Subcutaneous abdominal adipose tissue (tissue), 5 donors: ENCODE data around the gene SYT7.

Experiments
- H3K27ac ChIP-seq: one replicate; pipeline ENCODE4 v1.7.0; 2013; ENCODE audit warnings: low read depth, mild to moderate bottlenecking, inconsistent platforms, low read length, moderate library complexity
- H3K27me3 ChIP-seq, 5 donors: one replicate each; pipeline ENCODE4 v1.7.0; 2013; ENCODE audit warnings: low read length in 5 of 5, inconsistent platforms in 1 of 5; ENCODE audit not compliant: control insufficient read depth in 5 of 5, insufficient read depth in 4 of 5
- H3K36me3 ChIP-seq, 5 donors: one replicate each; pipeline ENCODE4 v1.7.0; 2013; ENCODE audit warnings: low read length in 5 of 5; ENCODE audit not compliant: control insufficient read depth in 5 of 5, insufficient read depth in 5 of 5
- H3K4me1 ChIP-seq, 5 donors: one replicate each; pipeline ENCODE4 v1.7.0; 2013; ENCODE audit warnings: low read length in 5 of 5, mild to moderate bottlenecking in 3 of 5, moderate library complexity in 1 of 5; ENCODE audit not compliant: control insufficient read depth in 5 of 5, insufficient read depth in 5 of 5
- H3K4me3 ChIP-seq, 5 donors: one replicate each; pipeline ENCODE4 v1.7.0; 2013; ENCODE audit warnings: low read length in 5 of 5, low read depth in 1 of 5
- H3K9ac ChIP-seq, 5 donors: one replicate each; pipeline ENCODE4 v1.7.0; 2013; ENCODE audit warnings: low read length in 5 of 5, mild to moderate bottlenecking in 4 of 5, moderate library complexity in 3 of 5
- H3K9me3 ChIP-seq, 5 donors: one replicate each; pipeline ENCODE4 v1.7.0; 2013; ENCODE audit warnings: low read length in 5 of 5; ENCODE audit not compliant: control insufficient read depth in 5 of 5
- donor health status: healthy.
- donor health status: healthy.
- donor health status: healthy.
- donor health status: healthy.
- donor health status: healthy.

The SYT7 gene

DNA sequence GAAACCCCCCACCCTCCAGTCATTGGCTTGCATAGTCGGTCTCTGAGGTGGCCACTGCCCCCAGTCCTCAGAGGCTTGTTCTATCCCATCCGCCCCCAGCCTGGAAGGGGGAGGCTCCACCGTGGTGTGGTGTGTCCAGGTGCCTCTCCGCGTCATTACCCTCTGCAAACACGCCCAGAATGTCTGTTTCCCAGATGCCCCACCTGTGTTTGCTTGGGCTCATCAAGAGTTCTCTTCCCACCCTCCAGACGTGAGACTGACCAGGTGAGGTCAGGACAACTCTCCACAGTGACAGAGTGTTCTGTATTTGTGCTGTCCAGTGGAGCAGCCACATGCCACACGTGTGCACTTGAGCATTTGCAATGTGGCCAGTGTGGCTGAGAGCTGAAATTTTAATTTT lies 47.5 kb downstream of the SYT7 start:
- no peaks in the 10 kb centered on the region for H3K9me3 ChIP-seq
- H3K4me3 ChIP-seq: no peak overlapping the region
- peaks cover 0 to 8% (median 4%) of the 10 kb centered on the region in 5 donors for H3K27me3 ChIP-seq
- no peak overlapping the region for H3K27ac ChIP-seq
- H3K9ac ChIP-seq: no peak overlapping the region
- no peaks in the 10 kb centered on the region for H3K36me3 ChIP-seq
- H3K4me1 ChIP-seq: peaks cover 2 to 33% (median 21%) of the 10 kb centered on the region in 5 donors

DNA sequence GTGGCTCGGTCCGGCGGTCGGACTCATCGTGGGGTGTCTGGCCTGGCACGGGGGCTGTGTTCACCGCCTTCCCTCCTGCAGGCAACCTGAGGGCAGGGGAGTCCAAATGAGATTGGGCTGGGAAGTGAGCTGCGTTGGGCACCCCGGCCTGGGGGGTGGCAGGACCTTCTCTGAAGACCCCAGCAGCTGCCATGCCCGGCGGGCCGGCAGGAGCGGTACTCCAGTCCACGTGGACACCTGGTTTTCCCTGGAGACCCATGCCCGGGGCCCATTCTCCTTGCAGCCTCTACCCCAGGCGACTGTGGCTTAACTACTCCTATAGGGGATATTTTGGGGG lies 47.9 kb downstream of the SYT7 start:
- no peaks in the 10 kb centered on the region for H3K9me3 ChIP-seq
- H3K4me3 ChIP-seq: no peak overlapping the region
- H3K36me3 ChIP-seq: no peaks in the 10 kb centered on the region
- H3K27me3 ChIP-seq: peaks cover 0 to 8% (median 4%) of the 10 kb centered on the region in 5 donors
- peaks cover 2 to 32% (median 19%) of the 10 kb centered on the region in 5 donors for H3K4me1 ChIP-seq
- H3K27ac ChIP-seq: no peak overlapping the region
- no peak overlapping the region for H3K9ac ChIP-seq

DNA sequence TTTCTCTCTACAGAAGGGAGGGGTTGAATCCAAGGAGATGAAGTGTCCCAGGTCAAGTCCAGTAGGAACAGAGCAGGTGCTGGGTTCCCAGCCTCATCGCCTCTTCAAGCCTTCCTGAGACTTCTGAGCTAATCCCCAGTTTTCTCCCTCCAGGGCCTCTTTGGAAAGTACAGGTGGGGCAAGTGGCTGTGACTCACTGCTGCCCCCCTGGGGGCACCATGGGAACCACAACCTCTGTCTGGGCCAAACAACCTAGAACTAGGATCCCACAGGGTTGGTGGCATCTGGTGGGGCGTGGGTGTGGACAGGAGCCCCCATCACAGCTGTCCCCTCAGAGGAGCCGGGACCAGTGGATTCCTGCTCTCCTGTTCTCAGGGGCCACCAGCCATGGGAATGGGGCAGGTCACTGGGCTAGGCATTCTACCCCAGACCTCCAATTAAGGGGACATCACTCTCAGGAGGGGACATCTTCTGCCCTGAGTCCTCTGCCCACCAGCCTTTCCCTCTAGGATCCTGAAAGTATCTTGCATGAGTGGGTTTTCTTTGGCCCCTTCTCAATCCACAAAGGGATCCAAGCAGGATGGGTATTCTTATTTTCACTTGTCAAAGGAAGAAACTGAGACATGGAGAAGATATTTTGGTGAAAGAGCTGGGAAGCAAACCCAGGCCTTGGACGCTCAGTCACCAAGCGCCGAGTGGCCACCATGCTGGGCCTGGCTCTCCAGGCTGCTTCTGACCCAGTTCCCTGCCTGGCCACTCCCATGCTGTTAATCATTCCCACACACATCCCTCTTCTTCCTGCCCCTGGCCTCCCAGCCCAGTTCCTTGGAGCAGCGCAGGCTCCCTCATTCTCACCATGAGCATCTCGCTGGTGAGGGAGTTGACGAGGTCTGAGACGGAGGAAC lies 48.5 kb downstream of the SYT7 start:
- Histone ChIP-seq H3K9ac (no peak overlapping the region), H3K4me3 (no peak overlapping the region), H3K9me3 (no peaks in the 10 kb centered on the region), H3K27me3 (peaks cover 0 to 11% (median 4%) of the 10 kb centered on the region in 5 donors), H3K27ac (no peak overlapping the region), H3K36me3 (peaks cover 0 to 4% (median 0%) of the 10 kb centered on the region in 5 donors), H3K4me1 (peaks cover 2 to 32% (median 19%) of the 10 kb centered on the region in 5 donors)

DNA sequence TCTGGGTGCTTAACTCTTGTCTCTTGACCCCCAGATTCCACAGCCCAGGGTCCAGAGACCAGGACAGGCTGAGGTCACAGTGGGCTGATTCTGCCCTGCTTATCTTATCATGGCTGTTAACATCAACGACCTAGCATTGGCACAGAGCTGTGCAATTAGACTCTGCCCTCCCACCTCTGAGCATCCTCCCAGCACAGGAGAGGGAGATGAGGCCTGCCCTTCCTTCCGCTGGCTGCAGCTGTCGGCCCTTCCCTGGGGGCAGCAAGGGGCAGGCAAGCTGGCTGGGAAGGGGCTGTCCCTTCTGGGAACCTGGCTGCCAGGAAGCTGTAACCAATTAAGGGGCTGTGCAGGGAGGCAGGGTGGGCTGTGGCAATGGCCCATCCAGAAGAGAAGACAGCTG lies 49.8 kb downstream of the SYT7 start:
- peaks cover 2 to 32% (median 19%) of the 10 kb centered on the region in 5 donors for H3K4me1 ChIP-seq
- peaks cover 0 to 11% (median 7%) of the 10 kb centered on the region in 5 donors for H3K27me3 ChIP-seq
- H3K9ac ChIP-seq: no peak overlapping the region
- peaks cover 0 to 12% (median 0%) of the 10 kb centered on the region in 5 donors for H3K36me3 ChIP-seq
- no peaks in the 10 kb centered on the region for H3K9me3 ChIP-seq
- H3K4me3 ChIP-seq: no peak overlapping the region
- H3K27ac ChIP-seq: no peak overlapping the region

DNA sequence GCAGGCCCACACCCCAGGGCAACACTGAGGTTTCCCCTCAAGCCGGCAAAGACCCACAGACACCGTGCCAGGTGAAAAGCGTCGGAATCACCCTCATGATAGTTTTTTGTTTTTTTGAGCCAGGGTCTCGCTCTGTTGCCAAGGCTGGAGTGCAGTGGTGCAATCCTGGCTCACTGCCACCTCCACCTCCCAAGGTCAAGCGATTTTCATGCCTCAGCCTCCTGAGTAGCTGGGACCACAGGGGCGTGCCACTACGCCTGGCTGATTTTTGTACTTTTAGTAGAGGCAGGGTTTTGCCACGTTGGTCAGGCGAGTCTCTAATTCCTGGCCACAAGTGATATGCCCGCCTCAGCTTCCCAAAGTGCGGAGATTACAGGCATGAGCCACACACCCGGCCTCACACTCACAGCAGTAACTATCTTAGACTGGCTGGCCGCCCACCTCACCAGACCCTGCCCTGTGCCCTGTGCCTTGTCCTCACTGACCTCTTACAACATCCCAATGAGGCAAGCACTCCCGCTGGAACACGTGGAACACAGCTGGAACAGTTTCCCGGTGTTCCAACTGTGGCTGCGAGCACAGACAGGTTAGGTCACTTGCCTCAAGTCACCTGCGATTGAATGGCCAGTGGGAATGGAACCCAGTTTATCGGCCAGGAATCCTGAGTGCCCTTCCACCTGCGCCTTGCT lies 51.2 kb downstream of the SYT7 start:
- H3K27me3 ChIP-seq: peaks cover 0 to 11% (median 7%) of the 10 kb centered on the region in 5 donors
- peaks cover 2 to 24% (median 19%) of the 10 kb centered on the region in 5 donors for H3K4me1 ChIP-seq
- H3K4me3 ChIP-seq: no peak overlapping the region
- H3K36me3 ChIP-seq: peaks cover 0 to 16% (median 0%) of the 10 kb centered on the region in 5 donors
- no peak overlapping the region for H3K27ac ChIP-seq
- H3K9ac ChIP-seq: no peak overlapping the region
- H3K9me3 ChIP-seq: no peaks in the 10 kb centered on the region

DNA sequence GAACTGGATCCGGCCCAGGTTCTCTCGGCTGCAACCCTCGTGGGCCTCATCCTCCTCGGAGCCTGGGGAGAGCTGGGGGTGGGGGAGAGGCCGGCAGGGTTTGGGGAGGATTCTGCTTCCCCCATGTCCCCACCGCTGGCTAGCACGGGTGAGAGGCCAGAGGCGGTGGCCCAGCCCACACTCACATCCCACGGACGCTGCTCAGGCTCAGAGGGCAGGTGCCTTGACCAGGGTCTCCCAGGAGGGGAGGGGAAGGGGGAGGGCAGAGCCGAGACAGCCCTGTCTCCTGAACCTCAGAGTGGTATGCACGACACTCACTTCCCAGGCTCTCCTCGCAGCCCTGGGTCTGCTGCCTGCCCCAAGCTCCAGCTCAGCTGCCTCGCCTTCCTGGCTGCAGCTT lies 52.8 kb downstream of the SYT7 start:
- Histone ChIP-seq H3K9ac (no peak overlapping the region), H3K36me3 (peaks cover 0 to 28% (median 0%) of the 10 kb centered on the region in 5 donors), H3K27ac (no peak overlapping the region), H3K27me3 (peaks cover 0 to 11% (median 6%) of the 10 kb centered on the region in 5 donors), H3K4me3 (no peak overlapping the region), H3K9me3 (no peaks in the 10 kb centered on the region), H3K4me1 (peaks cover 2 to 23% (median 18%) of the 10 kb centered on the region in 5 donors)

DNA sequence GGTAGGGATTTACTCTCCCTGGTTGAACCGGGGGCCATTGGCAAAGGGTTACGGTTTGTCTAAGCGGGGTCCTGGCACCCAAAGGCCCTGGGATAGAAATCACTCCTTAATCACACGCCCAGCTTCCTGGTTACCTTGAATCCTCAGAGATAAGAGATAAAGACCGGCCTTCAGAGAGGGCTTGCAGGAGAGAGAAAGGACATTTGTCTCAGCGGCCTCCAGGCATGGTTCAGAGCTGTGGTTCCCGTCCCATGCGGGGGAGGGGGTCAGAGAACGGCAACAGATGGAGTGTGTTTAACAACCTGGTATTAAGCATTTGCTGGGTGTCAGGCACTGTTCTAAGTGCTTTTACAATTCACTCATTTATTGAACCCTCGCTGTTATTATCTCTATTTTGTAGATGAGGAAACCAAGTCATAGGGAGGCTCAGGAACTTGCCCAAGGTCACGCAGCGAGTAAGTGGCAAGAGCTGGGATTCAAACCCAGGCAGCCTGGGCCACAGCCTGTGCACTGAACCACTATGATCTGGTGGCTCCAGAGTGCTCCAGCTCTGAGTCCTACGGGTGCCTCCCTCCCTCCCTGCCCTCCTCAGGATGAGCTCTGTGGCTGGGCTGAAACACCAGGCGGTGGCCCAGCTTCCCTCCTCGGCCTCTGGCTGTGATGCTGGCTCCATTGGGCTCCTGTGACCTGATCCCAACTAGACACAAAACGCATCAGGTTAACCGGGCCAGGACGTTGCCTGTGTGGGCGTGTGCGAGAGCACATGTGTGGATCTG lies 53.7 kb downstream of the SYT7 start:
- H3K9ac ChIP-seq: no peak overlapping the region
- H3K4me3 ChIP-seq: no peak overlapping the region
- H3K9me3 ChIP-seq: no peaks in the 10 kb centered on the region
- peaks cover 0 to 34% (median 3%) of the 10 kb centered on the region in 5 donors for H3K36me3 ChIP-seq
- peaks cover 0 to 11% (median 4%) of the 10 kb centered on the region in 5 donors for H3K27me3 ChIP-seq
- H3K27ac ChIP-seq: no peak overlapping the region
- peaks cover 0 to 15% (median 14%) of the 10 kb centered on the region in 5 donors for H3K4me1 ChIP-seq

DNA sequence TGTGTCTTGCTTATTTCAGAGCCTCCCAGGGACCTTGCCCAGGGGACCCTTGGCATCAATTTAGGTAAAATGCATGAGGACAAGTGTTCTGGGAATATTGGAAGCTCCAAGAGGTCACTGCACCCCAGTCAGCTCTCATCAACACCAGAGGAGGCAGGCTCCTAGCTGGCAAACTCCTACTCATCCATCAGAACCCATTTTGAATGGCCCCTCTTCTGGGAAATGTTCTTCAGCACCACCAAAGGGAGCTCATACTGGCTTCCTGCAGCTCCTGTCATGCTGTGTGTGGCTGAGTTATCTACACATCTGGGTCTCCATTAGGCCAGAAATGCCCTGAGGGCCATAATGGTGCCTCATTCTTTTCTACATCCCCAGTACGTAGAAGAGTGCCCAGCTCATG lies 54.6 kb downstream of the SYT7 start:
- peaks cover 0 to 14% (median 14%) of the 10 kb centered on the region in 5 donors for H3K4me1 ChIP-seq
- H3K27me3 ChIP-seq: peaks cover 0 to 11% (median 4%) of the 10 kb centered on the region in 5 donors
- no peaks in the 10 kb centered on the region for H3K9me3 ChIP-seq
- no peak overlapping the region for H3K27ac ChIP-seq
- peaks cover 0 to 34% (median 3%) of the 10 kb centered on the region in 5 donors for H3K36me3 ChIP-seq
- no peak overlapping the region for H3K4me3 ChIP-seq
- no peak overlapping the region for H3K9ac ChIP-seq

DNA sequence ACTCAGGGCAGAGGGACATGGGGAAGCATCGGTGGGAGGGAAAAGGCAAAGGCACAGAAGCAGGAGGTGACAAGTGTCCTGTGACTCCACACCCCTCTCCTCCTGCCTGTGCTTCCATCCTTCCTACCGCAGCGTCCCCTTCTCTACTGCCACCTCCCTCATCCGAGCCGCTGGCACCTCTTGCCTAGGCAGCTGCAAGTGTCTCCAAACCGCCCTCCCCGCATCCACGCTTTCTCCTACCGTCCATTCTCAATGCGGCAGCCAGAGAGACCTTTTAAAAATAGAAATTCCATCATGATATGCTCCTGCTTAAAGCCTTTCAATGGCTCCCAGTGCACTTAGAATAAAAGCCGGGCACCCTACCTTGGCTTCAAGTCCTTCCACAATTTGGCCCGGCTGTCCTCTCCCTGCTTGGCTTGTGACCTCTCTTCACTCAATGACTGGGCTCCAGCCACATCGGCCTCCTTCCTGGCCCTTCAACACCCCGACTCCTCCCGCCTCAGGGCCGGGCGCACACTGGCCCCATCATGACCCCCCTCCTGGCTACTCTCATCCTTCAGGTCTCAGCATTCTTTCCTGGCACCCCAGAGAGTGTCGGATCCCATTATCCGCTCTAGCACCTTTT lies 55.8 kb downstream of the SYT7 start:
- Histone ChIP-seq H3K36me3 (peaks cover 0 to 39% (median 3%) of the 10 kb centered on the region in 5 donors), H3K4me3 (no peak overlapping the region), H3K27me3 (peaks cover 0 to 11% (median 4%) of the 10 kb centered on the region in 5 donors), H3K9ac (no peak overlapping the region), H3K4me1 (peaks cover 0 to 10% (median 9%) of the 10 kb centered on the region in 5 donors), H3K9me3 (no peaks in the 10 kb centered on the region), H3K27ac (no peak overlapping the region)
